ENCODE results near the gene THRB. TPM values are rescaled to one million over a fixed set of nuclear protein-coding genes. Genes with fewer than 3 reads are reported as not detected.
"Not testable (repeated sequence)": the region's sequence is repeated elsewhere in the genome, so short reads cannot be mapped to it uniquely, and the experiment has no call there.

The THRB gene
- total RNA-seq, 1 experiment from 2014 or later = 0.86 TPM

- no peak for DNase-seq (ENCODE audit: low read depth)
These were observed 393.8 kb downstream of the THRB start for GRCh38 chr3:24100696-24101402.

- no peak for DNase-seq (ENCODE audit: low read depth)
These were observed 397.9 kb downstream of the THRB start for GRCh38 chr3:24096695-24097290.

- DNase-seq (ENCODE audit: low read depth) = no peak
These were observed 398.4 kb downstream of the THRB start for GRCh38 chr3:24096271-24096670.

GRCh38 chr3:24094818-24095217 is 399.8 kb downstream of the THRB start:
- not testable (repeated sequence) for DNase-seq (ENCODE audit: low read depth)

GRCh38 chr3:24088782-24089181 is 405.9 kb downstream of the THRB start:
- no peak for DNase-seq (ENCODE audit: low read depth)

GRCh38 chr3:24087469-24087868 is 407.2 kb downstream of the THRB start:
- no peak for DNase-seq (ENCODE audit: low read depth)

GRCh38 chr3:24086617-24087404 is 407.8 kb downstream of the THRB start:
- no peak for DNase-seq (ENCODE audit: low read depth)

- no peak for DNase-seq (ENCODE audit: low read depth)
These were observed 408.4 kb downstream of the THRB start for GRCh38 chr3:24086206-24086605.

- no peak for DNase-seq (ENCODE audit: low read depth)
These were observed 422.5 kb downstream of the THRB start for GRCh38 chr3:24072193-24072592.

- DNase-seq (ENCODE audit: low read depth) = no peak
These were observed 425.6 kb downstream of the THRB start for GRCh38 chr3:24069045-24069444.

GRCh38 chr3:24067483-24067882 is 427.2 kb downstream of the THRB start:
- DNase-seq (ENCODE audit: low read depth) = no peak

Data from Daoy (cell line).